OCI-LY3 (cell line): ENCODE results near the gene SIL1.
"Not testable (repeated sequence)": the region's sequence is repeated elsewhere in the genome, so short reads cannot be mapped to it uniquely, and the experiment has no call there.

Experiments
- EZH2phosphoT487 ChIP-seq: fragments of 200-600 bp; shearing (Covaris generic); IDR thresholded peaks from 2 replicates; pipeline ENCODE4 v1.6.1; 2018; ENCODE audit warnings: antibody characterized with exemption, mixed run types, low read depth
- TF ChIP-seq, protein P1 (sequence below): fragments of 200-600, 300-600 bp; sonication (generic); IDR thresholded peaks from 2 replicates; pipeline ENCODE4 v1.5.1; 2014; ENCODE audit warnings: antibody characterized with exemption, low read length, low read depth

DNA sequence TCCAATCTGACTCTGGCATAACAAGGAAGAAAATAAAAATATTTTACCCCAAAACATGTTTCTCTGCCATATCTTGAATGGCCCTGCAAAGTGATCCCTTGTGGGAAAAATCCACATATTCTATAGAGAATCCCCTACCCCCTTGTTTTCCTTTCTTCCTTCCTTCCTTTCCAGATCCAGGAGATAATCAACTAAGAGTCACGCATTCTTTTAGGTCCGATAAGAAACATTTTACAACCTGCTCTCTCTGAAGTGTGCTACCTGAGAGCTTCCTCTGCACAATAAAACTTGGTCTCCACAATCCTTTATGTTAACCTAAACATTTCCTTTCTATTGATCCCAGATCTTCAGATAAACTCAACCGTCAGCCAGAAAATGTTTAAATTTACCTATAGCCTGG, 33.3 kb downstream of the SIL1 start:
- TF ChIP-seq, protein P1, sequence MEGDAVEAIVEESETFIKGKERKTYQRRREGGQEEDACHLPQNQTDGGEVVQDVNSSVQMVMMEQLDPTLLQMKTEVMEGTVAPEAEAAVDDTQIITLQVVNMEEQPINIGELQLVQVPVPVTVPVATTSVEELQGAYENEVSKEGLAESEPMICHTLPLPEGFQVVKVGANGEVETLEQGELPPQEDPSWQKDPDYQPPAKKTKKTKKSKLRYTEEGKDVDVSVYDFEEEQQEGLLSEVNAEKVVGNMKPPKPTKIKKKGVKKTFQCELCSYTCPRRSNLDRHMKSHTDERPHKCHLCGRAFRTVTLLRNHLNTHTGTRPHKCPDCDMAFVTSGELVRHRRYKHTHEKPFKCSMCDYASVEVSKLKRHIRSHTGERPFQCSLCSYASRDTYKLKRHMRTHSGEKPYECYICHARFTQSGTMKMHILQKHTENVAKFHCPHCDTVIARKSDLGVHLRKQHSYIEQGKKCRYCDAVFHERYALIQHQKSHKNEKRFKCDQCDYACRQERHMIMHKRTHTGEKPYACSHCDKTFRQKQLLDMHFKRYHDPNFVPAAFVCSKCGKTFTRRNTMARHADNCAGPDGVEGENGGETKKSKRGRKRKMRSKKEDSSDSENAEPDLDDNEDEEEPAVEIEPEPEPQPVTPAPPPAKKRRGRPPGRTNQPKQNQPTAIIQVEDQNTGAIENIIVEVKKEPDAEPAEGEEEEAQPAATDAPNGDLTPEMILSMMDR = not testable (repeated sequence)
- not testable (repeated sequence) for TF ChIP-seq EZH2phosphoT487
